Fibroblast of mammary gland (primary cell): ENCODE measurements around the gene HOXD12.

Source experiments
- DNase-seq: peaks from one replicate; pipeline ENCODE4 v3.0.0-alpha.2; 2010; ENCODE audit warnings: low read depth
- H3K4me3 ChIP-seq: 2 replicates; pipeline ENCODE4 v1.5.1; 2011; ENCODE audit warnings: low read depth, mild to moderate bottlenecking, low read length, moderate library complexity; ENCODE audit not compliant: control insufficient read depth
- TF ChIP-seq, protein P1 (sequence below): conservative IDR thresholded peaks from 2 replicates; pipeline ENCODE4 v1.5.1; 2011; ENCODE audit warnings: low read depth, low read length, inconsistent platforms; ENCODE audit not compliant: control insufficient read depth, insufficient read depth

HOXD12 gene

DNA sequence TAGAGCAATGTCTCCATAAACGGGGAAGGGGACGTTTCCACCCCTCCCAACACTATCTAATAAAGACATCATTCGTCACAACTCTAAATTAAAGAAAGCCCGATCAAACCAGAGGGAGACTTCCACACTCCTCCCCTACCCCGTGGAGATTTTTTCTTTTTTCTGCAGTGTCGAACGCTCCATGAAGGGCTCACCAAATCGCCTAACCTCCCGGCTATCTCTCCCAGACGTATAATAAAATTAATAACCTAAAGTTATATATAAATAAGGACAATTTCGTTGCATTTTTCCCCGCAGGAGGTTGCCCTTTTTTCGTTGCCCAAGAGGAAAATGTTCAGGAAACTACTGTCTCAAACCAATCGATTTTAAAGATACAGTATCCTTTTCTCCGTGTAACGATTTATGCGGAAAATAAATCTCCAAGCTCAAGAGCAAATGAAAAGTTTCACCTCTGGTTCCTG lies 18.2 kb upstream of the HOXD12 start:
- TF ChIP-seq, protein P1, sequence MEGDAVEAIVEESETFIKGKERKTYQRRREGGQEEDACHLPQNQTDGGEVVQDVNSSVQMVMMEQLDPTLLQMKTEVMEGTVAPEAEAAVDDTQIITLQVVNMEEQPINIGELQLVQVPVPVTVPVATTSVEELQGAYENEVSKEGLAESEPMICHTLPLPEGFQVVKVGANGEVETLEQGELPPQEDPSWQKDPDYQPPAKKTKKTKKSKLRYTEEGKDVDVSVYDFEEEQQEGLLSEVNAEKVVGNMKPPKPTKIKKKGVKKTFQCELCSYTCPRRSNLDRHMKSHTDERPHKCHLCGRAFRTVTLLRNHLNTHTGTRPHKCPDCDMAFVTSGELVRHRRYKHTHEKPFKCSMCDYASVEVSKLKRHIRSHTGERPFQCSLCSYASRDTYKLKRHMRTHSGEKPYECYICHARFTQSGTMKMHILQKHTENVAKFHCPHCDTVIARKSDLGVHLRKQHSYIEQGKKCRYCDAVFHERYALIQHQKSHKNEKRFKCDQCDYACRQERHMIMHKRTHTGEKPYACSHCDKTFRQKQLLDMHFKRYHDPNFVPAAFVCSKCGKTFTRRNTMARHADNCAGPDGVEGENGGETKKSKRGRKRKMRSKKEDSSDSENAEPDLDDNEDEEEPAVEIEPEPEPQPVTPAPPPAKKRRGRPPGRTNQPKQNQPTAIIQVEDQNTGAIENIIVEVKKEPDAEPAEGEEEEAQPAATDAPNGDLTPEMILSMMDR = no peak
- DNase-seq = no peak
- no peak overlapping the region for H3K4me3 ChIP-seq

DNA sequence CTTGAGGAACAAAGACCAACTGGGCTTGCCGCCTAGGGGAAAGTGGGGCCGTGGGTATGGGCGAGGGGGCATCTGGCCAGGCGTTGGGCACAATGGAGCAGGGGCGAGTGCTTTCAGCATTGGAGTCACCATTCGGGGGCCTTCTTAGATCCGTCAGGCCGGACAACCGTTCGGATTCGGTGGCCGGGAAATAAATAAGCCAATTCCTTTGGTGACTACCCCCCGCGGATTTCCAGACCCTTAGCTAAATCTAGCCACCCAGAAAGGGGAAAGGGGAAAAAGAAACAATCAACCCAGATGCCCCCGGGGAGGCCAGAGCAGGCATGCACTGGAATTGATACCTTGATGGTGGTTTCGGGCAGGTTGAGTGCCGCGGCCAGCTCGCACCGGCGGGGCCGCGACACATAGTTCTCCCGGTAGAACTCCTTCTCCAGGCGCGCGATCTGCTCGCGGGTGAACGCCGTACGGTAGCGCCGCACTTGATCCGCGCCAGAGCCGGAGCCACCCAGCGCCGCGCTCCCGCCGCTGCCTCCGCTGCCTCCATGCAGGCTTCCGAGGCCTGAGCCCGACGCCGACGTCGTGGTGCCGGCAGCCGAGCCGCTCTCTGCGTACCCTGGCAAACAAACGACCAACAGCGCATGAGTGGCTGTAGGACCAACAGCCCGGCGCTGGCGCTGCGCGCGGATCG lies 17.6 kb upstream of the HOXD12 start:
- no peak for DNase-seq
- TF ChIP-seq, protein P1 = no peak
- H3K4me3 ChIP-seq = no peak overlapping the region

DNA sequence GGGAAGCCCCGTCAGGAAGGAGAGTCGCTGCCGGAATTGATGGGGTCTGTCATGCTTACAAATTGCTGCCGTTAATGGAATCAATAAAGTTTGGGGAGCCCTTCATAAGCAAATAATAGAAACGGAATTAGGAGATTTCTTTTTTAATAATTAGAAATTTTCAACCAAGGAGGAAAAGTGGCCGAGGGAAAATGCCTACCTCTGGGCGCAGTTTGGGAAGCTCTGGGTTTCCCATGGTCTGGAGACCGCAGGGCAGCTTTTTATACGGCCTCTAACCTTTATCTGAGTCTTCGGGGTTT lies 17.1 kb upstream of the HOXD12 start:
- TF ChIP-seq, protein P1 = no peak
- no peak overlapping the region for H3K4me3 ChIP-seq
- no peak for DNase-seq

DNA sequence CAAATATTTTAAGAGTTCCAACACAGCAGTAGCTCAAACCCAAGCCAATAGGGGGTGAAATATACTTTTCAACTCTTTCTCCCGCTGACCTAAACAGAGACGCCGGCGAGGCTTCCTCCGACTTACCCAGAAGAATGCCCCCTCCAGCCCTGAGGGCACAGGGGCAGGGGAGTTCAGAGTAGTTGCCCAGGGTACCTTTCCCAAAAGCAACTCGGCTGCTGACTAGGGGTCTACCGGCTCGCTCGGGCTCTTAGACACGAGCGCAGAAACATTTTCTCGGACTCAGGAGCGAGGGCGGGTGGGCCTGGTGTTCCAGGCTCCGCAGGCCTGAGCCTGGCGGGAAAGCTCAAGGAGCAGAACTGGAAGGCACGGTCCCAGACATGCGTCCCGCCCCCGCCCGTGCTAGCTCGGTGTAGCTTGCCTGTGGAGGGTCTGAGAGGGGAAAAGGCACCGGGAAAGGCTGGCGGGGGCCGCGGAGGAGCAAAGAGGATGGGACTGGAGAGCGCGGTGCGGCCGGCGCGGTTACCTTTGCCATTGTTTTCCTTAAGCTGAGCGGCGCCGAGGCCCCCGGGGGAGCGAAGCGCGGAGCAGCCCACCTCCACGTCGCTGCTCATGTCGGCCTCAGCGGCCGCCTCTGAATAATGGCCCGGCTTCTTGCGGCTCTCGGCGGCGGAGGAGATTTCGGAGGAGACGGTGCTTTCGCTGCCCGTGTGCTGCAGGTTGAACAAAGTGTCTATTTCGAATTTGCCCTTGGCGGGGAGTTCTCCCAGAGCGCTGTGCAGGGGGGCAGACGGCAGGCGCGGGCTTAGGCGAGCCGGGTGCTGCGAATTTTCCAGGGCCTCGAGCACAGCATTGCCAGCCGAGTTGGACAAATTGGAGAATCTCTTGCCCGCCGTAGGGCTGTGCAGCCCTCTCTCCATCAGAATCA lies 16.5 kb upstream of the HOXD12 start:
- TF ChIP-seq, protein P1 = no peak
- no peak overlapping the region for H3K4me3 ChIP-seq
- DNase-seq = no peak

DNA sequence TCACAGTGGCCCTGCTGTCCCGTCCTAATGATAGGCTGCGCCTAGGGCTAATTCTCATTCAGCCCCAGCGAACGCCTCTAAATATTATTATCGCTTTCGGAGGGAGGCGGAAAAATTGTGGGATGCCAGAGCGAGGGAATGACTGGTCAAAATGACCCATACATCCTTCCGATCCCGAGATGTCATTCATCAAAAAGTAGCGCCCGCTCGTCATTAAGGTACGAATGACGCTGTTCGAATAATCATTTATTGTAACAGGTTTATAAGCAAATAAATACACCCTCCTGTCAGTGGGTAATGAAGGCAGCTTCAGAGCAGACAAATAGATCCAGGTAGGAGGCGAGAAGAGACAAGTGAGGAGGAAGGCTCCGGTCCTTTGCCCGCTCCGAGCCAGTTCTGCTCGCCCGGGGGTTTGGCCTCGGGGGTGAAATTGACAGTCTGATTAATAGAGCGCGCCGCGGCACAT lies 15.8 kb upstream of the HOXD12 start, which contains the start of gene EVX2:
Gene EVX2, minus strand, starts transcription at position 167 of the 466 bp plus-strand sequence. CDS start 186 bp downstream, outside the sequence.
- no peak for DNase-seq
- TF ChIP-seq, protein P1 = no peak
- no peak within 1 kb of the TSS for H3K4me3 ChIP-seq

DNA sequence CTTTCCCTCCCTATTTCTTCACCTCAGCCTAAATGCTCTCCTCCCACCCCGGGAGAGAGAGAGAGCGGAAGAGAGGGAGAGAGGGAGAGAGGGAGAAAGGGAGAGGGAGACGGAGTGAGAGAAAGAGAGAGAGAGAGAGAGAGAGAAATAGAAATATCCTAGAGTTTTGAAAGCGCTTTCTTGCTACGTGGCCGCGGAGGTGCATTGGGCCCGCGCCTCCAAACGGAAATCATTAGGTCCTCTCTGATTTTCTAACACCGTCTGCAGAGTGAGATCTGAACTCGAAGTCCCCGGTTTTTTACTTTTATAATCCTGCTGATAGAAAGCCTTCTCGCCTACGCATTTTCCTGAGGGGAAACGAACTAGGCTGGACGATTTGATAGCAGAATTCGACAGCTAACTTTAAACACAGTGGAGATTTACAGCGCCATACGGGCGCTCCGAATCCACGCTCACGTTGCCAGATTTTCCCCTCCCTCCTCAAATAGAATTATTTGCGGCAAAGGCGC lies 14.9 kb upstream of the HOXD12 start:
- no peak overlapping the region for H3K4me3 ChIP-seq
- TF ChIP-seq, protein P1 = no peak
- DNase-seq = no peak
